Measurements from ENCODE around the gene SEC24D. TPM values are rescaled to one million over a fixed set of nuclear protein-coding genes. Genes with fewer than 3 reads are reported as not detected.
"Not testable (repeated sequence)": the region's sequence is repeated elsewhere in the genome, so short reads cannot be mapped to it uniquely, and the experiment has no call there.

SEC24D gene
- total RNA-seq, 1 donor from 2014 or later: 8.2 TPM

DNA sequence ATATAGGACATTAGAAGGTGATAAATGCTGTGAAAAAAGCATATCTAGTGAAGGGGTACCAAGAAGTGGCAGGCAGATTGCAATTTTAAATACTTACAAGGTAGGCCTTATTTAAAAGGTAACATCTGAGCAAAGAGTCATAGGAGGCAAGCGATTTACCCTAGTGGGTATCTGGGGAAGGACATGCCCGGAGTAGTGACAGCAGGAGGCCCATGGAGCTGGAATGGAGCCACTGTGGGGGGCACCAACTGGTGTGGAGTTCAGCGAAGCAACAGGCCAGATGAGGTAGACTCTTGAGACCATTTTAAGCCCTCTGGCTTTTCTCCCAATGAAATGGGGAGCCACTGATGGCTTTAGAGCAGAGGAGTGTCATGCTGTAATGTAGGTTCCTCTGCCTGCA, 37.3 kb downstream of the SEC24D start:
- H2AFZ ChIP-seq (replicated peaks): no peak overlapping the region
- no peak overlapping the region for H3K4me3 Mint-ChIP-seq
- H3F3A ChIP-seq (ENCODE audit: low read depth): no peaks in the 10 kb centered on the region
- no peaks in the 10 kb centered on the region for H3K27me3 Mint-ChIP-seq (ENCODE audit: insufficient read depth, low read depth)
- no peaks in the 10 kb centered on the region for H3K79me2 ChIP-seq (ENCODE audit: low read depth)
- H3K9me3 ChIP-seq (ENCODE audit: low read depth): no peaks in the 10 kb centered on the region
- H3K4me1 Mint-ChIP-seq: no peaks in the 10 kb centered on the region
- no peaks in the 10 kb centered on the region for H3K36me3 ChIP-seq
- H3K27ac ChIP-seq: no peak overlapping the region
- no peaks in the 10 kb centered on the region for H3K4me1 ChIP-seq
- H3K27ac Mint-ChIP-seq: no peak overlapping the region
- H4K20me1 ChIP-seq (ENCODE audit: low read depth): no peaks in the 10 kb centered on the region
- H3K36me3 Mint-ChIP-seq: peaks cover 14% of the 10 kb centered on the region
- no peak for DNase-seq (ENCODE audit: low spot score)
- TF ChIP-seq EZH2 (IDR thresholded peaks at IDR 0.05): no peak
- no peak for TF ChIP-seq EZH2phosphoT487 (IDR thresholded peaks at IDR 0.05)
- TF ChIP-seq, protein P1, sequence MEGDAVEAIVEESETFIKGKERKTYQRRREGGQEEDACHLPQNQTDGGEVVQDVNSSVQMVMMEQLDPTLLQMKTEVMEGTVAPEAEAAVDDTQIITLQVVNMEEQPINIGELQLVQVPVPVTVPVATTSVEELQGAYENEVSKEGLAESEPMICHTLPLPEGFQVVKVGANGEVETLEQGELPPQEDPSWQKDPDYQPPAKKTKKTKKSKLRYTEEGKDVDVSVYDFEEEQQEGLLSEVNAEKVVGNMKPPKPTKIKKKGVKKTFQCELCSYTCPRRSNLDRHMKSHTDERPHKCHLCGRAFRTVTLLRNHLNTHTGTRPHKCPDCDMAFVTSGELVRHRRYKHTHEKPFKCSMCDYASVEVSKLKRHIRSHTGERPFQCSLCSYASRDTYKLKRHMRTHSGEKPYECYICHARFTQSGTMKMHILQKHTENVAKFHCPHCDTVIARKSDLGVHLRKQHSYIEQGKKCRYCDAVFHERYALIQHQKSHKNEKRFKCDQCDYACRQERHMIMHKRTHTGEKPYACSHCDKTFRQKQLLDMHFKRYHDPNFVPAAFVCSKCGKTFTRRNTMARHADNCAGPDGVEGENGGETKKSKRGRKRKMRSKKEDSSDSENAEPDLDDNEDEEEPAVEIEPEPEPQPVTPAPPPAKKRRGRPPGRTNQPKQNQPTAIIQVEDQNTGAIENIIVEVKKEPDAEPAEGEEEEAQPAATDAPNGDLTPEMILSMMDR (IDR thresholded peaks at IDR 0.05): peak; percentile 30
- no peak overlapping the region for H3K4me2 ChIP-seq
- H3K27me3 ChIP-seq: no peaks in the 10 kb centered on the region
- no peak overlapping the region for H3K9ac ChIP-seq
- H3K4me3 ChIP-seq: no peak overlapping the region
- H3K9me3 Mint-ChIP-seq: no peaks in the 10 kb centered on the region

DNA sequence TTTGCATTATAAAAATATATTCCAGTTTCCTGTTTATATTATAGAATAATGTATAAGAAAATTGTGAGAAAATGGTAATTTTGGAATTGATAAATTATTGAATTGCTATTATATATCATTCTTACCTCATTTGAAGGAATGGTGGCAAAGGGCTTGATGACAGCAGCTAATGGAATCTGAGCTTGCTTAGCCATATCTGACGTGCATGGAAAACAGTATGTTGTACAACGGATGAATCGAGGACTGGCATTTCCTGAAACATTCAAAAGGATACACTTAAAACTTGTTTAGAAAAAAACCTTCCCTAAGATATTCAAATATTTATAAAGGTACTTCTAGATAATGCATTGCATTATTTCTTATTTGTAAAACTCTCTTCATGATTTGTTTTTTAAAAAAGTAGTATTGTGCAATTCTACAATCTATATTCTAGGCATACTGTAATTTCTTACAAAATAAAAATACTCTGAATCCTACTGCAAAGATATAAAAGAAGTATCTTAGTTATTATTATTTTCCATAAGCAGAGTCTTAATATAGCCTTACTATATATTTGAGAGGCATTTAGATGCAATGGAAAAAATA, 38.3 kb downstream of the SEC24D start:
- H3K4me1 Mint-ChIP-seq: no peaks in the 10 kb centered on the region
- no peak overlapping the region for H3K4me3 ChIP-seq
- H3K9me3 Mint-ChIP-seq: peaks cover 2% of the 10 kb centered on the region
- no peaks in the 10 kb centered on the region for H3F3A ChIP-seq (ENCODE audit: low read depth)
- H4K20me1 ChIP-seq (ENCODE audit: low read depth): no peaks in the 10 kb centered on the region
- H3K36me3 Mint-ChIP-seq: peaks cover 17% of the 10 kb centered on the region
- no peak overlapping the region for H3K9ac ChIP-seq
- H2AFZ ChIP-seq (replicated peaks): no peak overlapping the region
- H3K27me3 ChIP-seq: no peaks in the 10 kb centered on the region
- no peak overlapping the region for H3K4me3 Mint-ChIP-seq
- no peaks in the 10 kb centered on the region for H3K79me2 ChIP-seq (ENCODE audit: low read depth)
- TF ChIP-seq EZH2phosphoT487 (IDR thresholded peaks at IDR 0.05): no peak
- TF ChIP-seq, protein P1 (IDR thresholded peaks at IDR 0.05): no peak
- H3K27ac Mint-ChIP-seq: no peak overlapping the region
- no peaks in the 10 kb centered on the region for H3K27me3 Mint-ChIP-seq (ENCODE audit: insufficient read depth, low read depth)
- no peaks in the 10 kb centered on the region for H3K4me1 ChIP-seq
- H3K27ac ChIP-seq: no peak overlapping the region
- no peak overlapping the region for H3K4me2 ChIP-seq
- no peak for DNase-seq (ENCODE audit: low spot score)
- H3K36me3 ChIP-seq: no peaks in the 10 kb centered on the region
- no peaks in the 10 kb centered on the region for H3K9me3 ChIP-seq (ENCODE audit: low read depth)

DNA sequence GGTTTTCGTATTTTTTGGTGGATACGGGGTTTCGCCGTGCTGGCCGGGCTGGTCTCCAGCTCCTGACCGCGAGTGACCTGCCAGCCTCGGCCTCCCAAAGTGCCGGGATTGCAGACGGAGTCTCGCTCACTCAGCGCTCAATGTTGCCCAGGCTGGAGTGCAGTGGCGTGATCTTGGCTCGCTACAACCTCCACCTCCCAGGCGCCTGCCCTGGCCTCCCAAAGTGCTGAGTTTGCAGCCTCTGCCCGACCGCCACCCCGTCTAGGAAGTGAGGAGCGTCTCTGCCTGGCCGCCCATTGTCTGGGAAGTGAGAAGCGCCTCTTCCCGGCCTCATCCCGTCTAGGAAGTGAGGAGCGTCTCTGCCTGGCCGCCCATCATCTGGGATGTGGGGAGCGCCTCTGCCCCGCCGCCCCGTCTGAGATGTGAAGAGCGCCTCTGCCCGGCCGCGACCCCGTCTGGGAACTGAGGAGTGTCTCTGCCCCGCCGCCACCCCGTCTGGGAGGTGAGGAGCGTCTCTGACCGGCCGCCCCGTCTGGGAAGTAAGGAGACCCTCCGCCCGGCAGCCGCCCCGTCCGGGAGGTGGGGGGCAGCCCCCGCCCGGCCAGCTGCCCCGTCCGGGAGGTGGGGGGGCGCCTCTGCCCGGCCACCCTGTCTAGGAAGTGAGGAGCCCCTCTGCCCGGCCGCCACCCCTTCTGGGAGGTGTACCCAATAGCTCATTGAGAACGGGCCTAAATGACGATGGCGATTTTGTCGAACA, 44.1 kb downstream of the SEC24D start:
- H3K36me3 ChIP-seq; H3F3A ChIP-seq (ENCODE audit: low read depth); H4K20me1 ChIP-seq (ENCODE audit: low read depth); H3K4me3 Mint-ChIP-seq; H3K27ac Mint-ChIP-seq; H3K36me3 Mint-ChIP-seq; H3K4me2 ChIP-seq; H3K4me1 ChIP-seq; H3K9me3 Mint-ChIP-seq; H2AFZ ChIP-seq (replicated peaks); H3K4me3 ChIP-seq; H3K27ac ChIP-seq; H3K4me1 Mint-ChIP-seq; DNase-seq (ENCODE audit: low spot score); H3K79me2 ChIP-seq (ENCODE audit: low read depth); H3K27me3 Mint-ChIP-seq (ENCODE audit: insufficient read depth, low read depth); H3K9me3 ChIP-seq (ENCODE audit: low read depth); H3K27me3 ChIP-seq; H3K9ac ChIP-seq: not testable (repeated sequence)

DNA sequence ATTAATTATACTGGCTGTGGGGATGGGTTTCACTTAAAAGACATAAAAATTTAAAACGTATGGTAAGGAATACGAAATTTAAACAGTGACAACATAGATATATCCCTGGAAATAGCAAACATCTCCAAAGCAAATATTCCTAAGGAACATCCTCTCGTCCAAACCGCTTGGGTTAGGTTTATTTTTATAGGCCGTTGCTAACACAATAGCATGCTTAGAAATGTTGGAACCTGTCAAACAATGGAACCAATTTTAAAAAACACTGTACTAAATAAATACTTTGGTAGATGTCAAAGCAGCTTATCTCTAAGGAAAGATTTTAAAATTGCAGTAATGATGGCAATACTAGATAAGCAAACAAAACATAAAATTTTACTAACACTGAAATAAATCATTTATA, 45.4 kb downstream of the SEC24D start:
- H3K27ac ChIP-seq: no peak overlapping the region
- Mint-ChIP-seq H3K27ac (no peak overlapping the region), H3K27me3 (ENCODE audit: insufficient read depth, low read depth) (no peaks in the 10 kb centered on the region), H3K36me3 (peaks cover 5% of the 10 kb centered on the region), H3K4me3 (no peak overlapping the region), H3K9me3 (peaks cover 2% of the 10 kb centered on the region), H3K4me1 (no peaks in the 10 kb centered on the region)
- H3F3A ChIP-seq (ENCODE audit: low read depth): no peaks in the 10 kb centered on the region
- no peaks in the 10 kb centered on the region for H3K27me3 ChIP-seq
- H3K4me1 ChIP-seq: no peaks in the 10 kb centered on the region
- DNase-seq (ENCODE audit: low spot score): no peak
- H3K4me3 ChIP-seq: no peak overlapping the region
- H3K36me3 ChIP-seq: no peaks in the 10 kb centered on the region
- no peaks in the 10 kb centered on the region for H3K9me3 ChIP-seq (ENCODE audit: low read depth)
- H3K4me2 ChIP-seq: no peak overlapping the region
- TF ChIP-seq EZH2phosphoT487 (IDR thresholded peaks at IDR 0.05): no peak
- no peak for TF ChIP-seq EZH2 (IDR thresholded peaks at IDR 0.05)
- TF ChIP-seq, protein P1 (IDR thresholded peaks at IDR 0.05): no peak
- no peak overlapping the region for H2AFZ ChIP-seq (replicated peaks)
- H4K20me1 ChIP-seq (ENCODE audit: low read depth): no peaks in the 10 kb centered on the region
- H3K79me2 ChIP-seq (ENCODE audit: low read depth): no peaks in the 10 kb centered on the region
- H3K9ac ChIP-seq: no peak overlapping the region

Measured in neural progenitor cell (in vitro differentiated cells).